HG03457 (cell line): ENCODE results near the gene DTX1.
A peak's percentile ranks its signal among the peaks of the same experiment; 100 is the strongest.

ENCODE experiments used
- ATAC-seq: cut with Tn5 transposase; IDR thresholded peaks from one replicate; pipeline ENCODE4 v1.9.1; 2021; ENCODE audit warnings: moderate number of reproducible peaks; ENCODE audit not compliant: unreplicated experiment

Gene DTX1

DNA sequence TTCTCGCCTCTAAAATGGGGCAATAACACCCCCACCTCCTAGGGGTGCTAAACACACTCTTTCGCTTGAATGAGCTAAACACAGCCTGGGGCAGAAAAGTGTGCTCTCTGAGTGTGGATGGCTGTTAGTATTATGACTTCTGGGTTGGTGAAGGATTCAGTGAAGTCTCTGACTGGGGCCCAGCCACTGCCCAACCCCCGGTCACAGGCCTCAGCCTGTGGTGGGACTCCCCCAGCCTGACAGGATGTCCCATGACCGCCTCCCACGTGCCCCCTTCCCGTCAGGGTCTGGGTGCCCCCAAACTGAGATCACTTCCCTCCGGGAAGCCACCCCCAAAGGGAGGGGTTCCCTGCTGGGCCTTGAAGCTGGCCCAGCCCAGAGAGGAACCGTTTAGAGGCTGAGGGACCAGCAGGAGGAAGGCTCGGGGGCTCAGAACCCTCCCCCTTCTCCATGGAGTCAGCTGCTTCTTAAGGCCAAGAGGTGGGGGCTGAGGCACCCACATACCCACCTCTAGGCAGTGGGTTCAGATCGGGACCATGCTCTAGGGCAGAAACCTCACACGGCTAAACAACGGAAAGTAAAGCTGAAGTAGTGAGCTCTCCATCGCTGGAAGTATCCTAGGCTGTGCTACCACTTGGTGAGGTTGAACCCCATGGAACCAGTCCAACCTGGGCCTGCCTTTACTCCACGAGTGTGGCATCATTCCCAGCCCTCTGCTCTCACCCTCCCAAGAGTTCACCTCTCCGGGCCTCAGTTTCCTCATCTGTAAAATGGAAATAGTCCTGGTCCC is 13.8 kb downstream of the DTX1 start:
- ATAC-seq = peak; percentile 39

DNA sequence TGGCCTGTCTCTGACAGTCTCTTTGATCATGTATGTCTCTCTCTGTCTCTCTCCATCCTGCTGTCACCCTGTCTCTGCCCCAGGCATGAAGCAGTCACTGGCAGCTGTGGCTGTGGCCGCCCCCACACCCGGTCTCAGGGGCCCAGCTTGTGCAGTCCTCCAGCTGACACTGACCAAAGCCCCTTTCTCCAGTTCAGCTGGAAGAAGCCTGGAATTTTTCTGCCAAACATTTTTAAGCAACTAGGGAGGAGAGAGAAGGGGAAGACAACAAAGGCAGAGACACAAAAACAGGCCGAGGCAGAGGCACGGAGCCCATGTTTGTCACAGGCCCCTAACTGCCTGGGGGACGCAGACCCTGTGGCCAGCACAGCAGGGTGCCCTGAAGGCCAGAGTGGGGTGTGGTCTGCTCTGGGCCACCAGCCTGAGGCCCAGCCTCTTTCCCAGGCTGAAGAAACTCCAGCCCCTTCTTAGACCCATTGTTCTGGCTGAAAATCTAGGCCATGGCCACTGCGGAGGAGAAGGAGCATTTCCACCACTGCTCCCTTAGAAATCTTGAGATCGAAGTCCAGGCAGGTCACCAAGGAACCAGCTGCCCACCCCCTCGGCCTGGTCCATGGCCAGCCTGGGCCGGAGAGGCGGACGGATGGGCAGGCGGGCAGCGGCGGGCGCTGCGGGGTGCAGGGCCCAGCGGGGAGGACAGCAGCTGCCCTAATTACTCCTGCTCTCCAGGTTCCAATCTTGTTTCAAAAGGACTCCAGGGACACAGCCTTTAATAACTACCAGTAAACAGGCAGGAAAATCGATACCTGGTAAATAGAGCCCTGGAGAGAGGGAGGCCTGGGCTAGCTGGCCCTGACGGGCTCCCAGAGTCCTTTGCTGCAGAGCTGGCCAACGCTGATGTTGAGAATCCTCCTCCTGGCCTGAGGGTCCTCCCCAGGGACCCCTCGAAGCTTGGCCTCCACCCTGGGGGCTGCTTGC is 14.9 kb downstream of the DTX1 start:
- no peak for ATAC-seq

DNA sequence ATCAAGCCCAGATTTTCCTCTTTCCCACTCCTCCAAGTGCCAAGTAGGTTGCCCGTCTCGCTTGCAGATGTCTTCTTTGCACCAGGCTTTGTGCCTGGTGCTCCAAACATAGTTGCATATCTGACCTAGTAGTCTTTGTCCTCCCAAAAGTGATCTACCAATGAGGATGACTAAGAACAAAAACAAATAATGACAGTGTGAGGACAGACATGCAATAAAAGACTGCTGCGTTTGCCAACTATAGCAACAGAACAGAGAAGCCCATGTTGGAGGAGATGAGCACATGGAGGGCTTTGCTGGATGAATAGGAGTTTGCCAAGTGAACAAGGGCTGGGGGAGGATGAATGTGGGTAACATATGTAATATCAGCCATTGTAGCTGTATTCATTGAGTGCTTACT is 15.6 kb downstream of the DTX1 start:
- no peak for ATAC-seq

- ATAC-seq = no peak
Observed at GRCh38 chr12:113073586-113073985, 17.1 kb downstream of the DTX1 start.

GRCh38 chr12:113075137-113075683 is 18.7 kb downstream of the DTX1 start:
- peak; percentile 89 for ATAC-seq

- no peak for ATAC-seq
Observed at GRCh38 chr12:113077057-113077858, 20.7 kb downstream of the DTX1 start.

DNA sequence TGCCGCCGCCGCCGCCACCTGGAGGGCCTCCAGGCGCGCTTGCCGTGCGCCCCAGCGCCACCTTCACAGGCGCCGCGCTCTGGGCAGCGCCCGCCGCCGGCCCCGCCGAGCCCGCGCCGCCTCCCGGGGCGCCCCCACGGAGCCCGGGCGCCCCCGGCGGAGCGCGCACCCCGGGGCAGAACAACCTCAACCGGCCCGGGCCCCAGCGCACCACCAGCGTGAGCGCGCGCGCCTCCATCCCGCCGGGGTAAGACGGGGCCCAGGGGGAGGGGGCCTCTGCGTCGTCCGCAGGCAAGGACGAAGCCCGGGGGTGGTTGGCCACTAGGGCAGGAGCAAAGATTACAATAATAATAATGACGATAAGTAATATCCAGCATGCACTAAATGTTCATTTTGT is 21.3 kb downstream of the DTX1 start:
- no peak for ATAC-seq

DNA sequence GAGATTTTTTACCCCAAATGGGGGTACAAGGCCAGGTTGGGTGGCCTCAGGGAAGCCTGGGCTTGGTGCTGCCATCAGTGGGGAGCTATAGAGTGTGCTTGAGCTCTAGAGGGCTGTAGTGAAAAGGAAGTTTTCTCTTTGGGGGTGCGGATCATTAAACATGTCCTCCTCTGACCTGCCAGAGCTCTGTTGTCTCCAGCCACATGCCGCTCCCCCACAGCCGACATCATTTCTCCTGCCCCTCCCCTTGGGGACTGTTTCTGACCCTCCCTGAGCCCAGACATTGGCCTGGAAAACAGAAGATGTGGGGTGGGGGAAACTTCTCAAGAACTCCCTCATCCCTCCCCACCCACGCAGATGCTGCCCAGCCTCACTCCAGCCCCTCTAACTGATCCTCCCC is 25.3 kb downstream of the DTX1 start:
- no peak for ATAC-seq

- peak; percentile 51 for ATAC-seq
Observed at GRCh38 chr12:113082486-113083148, 26.1 kb downstream of the DTX1 start.

DNA sequence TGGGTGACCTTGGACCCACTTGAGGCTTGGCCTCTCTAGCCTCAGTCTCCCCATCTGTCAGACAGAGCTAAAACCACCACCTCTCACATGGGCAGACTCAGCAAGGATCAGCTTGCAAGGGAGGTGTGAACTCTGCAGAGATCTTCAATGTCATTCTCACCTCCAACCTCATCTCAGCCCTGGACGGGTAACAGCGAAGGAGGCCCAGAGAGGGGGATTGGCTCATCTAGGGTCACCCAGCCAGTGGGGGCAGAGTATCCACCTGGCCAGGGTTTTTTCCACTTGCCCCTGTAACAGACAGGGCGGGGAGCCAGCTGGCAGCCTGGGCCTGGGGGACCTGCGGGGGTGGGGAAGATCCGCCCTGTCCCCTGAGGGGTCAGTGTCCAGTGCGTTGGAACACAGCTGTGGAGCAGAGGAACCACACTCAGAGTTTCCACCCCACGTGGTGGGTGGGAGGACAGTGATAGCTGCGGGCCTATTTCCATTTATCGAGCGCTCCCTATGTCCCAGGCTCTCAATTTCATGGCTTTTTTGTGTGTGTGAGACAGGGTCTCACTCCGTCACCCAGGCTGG is 27.4 kb downstream of the DTX1 start:
- no peak for ATAC-seq

- ATAC-seq = no peak
Observed at GRCh38 chr12:113086249-113087164, 30.0 kb downstream of the DTX1 start.

DNA sequence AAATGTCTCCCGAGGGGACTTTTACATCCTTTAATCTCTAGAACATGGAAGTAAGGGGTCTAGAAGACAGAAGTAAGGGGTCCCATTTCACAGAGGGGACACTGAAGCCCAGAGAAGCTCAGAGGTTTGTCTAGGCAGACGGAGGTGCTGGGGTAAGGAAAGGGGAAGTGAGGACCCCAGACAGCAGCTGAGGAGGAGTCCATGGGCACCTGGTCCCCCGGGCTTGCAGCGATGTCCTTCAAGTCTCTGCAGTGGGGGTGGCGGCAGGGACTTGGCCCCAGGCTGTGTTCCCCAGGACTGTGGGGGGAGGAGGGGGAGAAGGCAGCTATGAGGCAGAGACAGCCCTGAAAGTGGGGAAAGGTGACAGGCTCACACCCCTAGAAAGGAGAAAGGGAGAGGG is 30.7 kb downstream of the DTX1 start:
- no peak for ATAC-seq

GRCh38 chr12:113088037-113088436 is 31.5 kb downstream of the DTX1 start:
- ATAC-seq = no peak

- no peak for ATAC-seq
Observed at GRCh38 chr12:113088971-113089756, 32.6 kb downstream of the DTX1 start.

GRCh38 chr12:113089839-113090238 is 33.3 kb downstream of the DTX1 start:
- ATAC-seq = no peak

DNA sequence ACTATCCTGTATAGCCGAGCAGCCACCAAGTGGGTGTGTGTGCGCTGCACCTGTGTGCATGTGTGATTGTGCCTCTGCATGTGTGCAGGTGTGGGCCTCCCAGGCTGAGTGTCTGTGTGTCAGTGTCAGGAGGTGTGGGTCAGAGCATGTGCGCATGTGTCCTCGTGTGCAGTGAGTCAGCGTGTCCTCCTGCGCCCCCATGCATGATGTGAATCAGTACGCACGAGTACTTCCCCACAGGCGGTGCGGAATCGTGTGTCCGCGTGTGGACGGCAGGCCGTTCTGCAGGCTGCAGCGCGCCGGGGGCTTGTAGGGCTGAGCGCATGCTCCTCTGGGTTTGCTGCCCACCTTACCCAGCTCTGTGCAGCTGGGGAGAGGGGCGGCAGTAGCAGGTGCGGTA is 34.2 kb downstream of the DTX1 start:
- ATAC-seq = no peak

DNA sequence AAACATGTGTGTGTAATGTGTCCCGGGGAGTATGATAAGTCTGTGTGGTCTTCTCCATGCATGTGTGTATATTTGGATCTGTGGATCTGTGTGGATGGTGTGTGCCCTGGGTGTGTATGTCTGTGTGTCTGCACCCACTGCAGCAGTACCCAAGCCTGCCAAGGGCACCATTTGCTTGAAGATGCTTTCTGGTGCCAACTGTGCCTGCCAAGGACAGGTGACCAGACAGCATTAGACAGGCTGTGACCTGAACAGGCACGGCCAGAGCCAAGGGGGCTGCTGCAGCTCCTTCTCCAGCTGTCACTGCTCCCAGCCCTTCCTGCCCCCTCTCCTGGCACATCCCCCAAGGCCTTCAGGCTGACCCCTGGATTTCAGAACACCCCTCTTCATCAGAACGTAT is 35.0 kb downstream of the DTX1 start:
- ATAC-seq = no peak
